BLaER1 (cell line): ENCODE data around the gene CHCHD1.
"Not testable (repeated sequence)": the region's sequence is repeated elsewhere in the genome, so short reads cannot be mapped to it uniquely, and the experiment has no call there.

Experiments used
- H3K27ac ChIP-seq: shearing (Covaris generic); formaldehyde crosslinking; 2 replicates; pipeline ENCODE4 v1.8.1; 2022
- H3K27me3 ChIP-seq: shearing (Covaris generic); formaldehyde crosslinking; 2 replicates; pipeline ENCODE4 v1.8.1; 2022
- H3K36me3 ChIP-seq: shearing (Covaris generic); formaldehyde crosslinking; 2 replicates; pipeline ENCODE4 v1.8.1; 2022
- H3K4me1 ChIP-seq: shearing (Covaris generic); formaldehyde crosslinking; 2 replicates; pipeline ENCODE4 v1.8.1; 2022
- H3K4me2 ChIP-seq: shearing (Covaris generic); formaldehyde crosslinking; 2 replicates; pipeline ENCODE4 v1.8.1; 2022
- H3K4me3 ChIP-seq: shearing (Covaris generic); formaldehyde crosslinking; 2 replicates; pipeline ENCODE4 v1.8.1; 2022
- H3K9ac ChIP-seq: shearing (Covaris generic); formaldehyde crosslinking; 2 replicates; pipeline ENCODE4 v1.8.1; 2022
- H3K9me3 ChIP-seq: shearing (Covaris generic); formaldehyde crosslinking; 2 replicates; pipeline ENCODE4 v1.8.1; 2022
- H4K20me1 ChIP-seq: shearing (Covaris generic); formaldehyde crosslinking; 2 replicates; pipeline ENCODE4 v1.8.1; 2022
- Cebpa-rat ChIP-seq: shearing (Covaris generic); IDR thresholded peaks from 2 replicates; pipeline ENCODE4 v1.8.1; 2022

CHCHD1 gene

DNA sequence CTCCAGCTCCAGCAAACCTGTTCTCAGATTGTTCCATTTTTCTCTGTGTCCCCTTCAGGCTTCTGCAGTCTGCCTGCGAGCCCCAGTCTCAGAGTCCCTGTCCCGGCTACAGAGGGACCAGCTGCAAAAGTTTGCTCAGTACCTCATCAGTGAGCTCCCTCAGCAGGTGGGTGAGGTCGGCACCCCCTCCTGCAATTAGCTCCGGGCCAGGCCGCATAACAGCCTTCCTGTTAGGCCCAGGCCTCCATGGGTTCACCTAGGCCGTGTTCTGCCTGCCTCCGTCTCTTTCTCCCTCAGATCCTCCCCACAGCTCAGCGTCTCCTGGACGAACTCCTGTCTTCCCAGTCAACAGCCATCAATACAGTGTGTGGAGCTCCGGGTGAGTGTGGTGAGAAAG, 7.8 kb downstream of the CHCHD1 start:
- TF ChIP-seq Cebpa-rat: no peak
- Histone ChIP-seq H3K9ac (no peak overlapping the region), H3K4me2 (no peak overlapping the region), H3K4me3 (no peak overlapping the region), H3K27ac (no peak overlapping the region), H3K36me3 (peaks cover 63% of the 10 kb centered on the region), H3K4me1 (peaks cover 21% of the 10 kb centered on the region), H3K9me3 (no peaks in the 10 kb centered on the region), H4K20me1 (peaks cover 32% of the 10 kb centered on the region), H3K27me3 (no peaks in the 10 kb centered on the region)

DNA sequence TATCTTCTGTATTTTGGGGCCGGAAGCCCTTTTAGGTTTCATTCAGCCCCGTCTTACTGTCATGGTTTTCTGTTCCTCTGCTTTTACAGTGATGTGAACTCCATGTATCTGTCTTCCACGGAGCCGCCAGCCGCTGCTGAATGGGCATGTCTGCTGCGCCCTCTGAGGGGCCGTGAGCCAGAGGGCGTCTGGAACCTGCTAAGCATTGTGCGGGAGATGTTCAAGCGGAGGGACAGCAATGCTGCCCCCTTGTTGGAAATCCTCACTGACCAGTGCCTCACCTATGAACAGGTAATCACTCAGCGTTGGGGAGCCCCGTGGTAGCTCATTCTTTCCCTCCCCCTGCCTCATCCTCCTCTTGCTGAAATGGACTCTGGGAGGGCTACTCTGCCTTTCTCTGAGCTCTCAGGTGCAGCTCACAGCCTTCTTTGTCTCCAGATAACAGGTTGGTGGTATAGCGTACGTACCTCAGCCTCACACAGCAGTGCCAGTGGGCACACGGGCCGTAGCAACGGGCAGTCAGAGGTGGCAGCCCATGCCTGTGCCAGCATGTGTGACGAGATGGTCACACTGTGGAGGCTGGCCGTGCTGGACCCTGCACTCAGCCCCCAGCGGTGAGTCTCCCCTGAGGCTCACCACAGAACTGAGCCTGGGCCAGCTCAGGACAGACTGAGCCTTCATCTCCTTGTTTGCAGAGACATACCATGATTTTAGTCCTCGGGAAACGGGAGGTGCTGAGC, 9.2 kb downstream of the CHCHD1 start:
- no peaks in the 10 kb centered on the region for H3K9me3 ChIP-seq
- H3K4me3 ChIP-seq: no peak overlapping the region
- peaks cover 17% of the 10 kb centered on the region for H3K4me1 ChIP-seq
- no peak overlapping the region for H3K9ac ChIP-seq
- peaks cover 77% of the 10 kb centered on the region for H3K36me3 ChIP-seq
- H4K20me1 ChIP-seq: peaks cover 26% of the 10 kb centered on the region
- no peak overlapping the region for H3K27ac ChIP-seq
- H3K4me2 ChIP-seq: no peak overlapping the region
- H3K27me3 ChIP-seq: no peaks in the 10 kb centered on the region
- TF ChIP-seq Cebpa-rat: no peak

DNA sequence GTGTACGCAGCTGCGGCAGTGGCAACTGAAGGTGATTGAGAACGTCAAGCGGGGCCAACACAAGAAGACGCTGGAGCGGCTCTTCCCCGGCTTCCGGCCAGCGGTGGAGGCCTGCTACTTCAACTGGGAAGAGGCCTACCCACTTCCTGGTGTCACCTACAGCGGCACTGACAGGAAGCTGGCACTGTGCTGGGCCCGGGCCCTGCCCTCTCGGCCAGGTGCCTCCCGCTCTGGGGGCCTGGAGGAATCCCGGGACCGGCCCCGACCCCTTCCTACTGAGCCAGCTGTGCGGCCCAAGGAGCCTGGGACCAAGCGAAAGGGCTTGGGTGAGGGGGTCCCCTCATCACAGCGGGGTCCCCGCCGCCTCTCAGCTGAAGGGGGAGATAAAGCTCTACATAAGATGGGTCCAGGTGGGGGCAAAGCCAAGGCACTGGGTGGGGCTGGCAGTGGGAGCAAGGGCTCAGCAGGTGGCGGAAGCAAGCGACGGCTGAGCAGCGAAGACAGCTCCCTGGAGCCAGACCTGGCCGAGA, 10.1 kb downstream of the CHCHD1 start:
- H3K27me3 ChIP-seq: no peaks in the 10 kb centered on the region
- no peak overlapping the region for H3K4me3 ChIP-seq
- no peak overlapping the region for H3K27ac ChIP-seq
- no peak for TF ChIP-seq Cebpa-rat
- H4K20me1 ChIP-seq: peaks cover 17% of the 10 kb centered on the region
- peaks cover 10% of the 10 kb centered on the region for H3K4me1 ChIP-seq
- H3K9ac ChIP-seq: no peak overlapping the region
- H3K9me3 ChIP-seq: no peaks in the 10 kb centered on the region
- no peak overlapping the region for H3K4me2 ChIP-seq
- peaks cover 86% of the 10 kb centered on the region for H3K36me3 ChIP-seq

DNA sequence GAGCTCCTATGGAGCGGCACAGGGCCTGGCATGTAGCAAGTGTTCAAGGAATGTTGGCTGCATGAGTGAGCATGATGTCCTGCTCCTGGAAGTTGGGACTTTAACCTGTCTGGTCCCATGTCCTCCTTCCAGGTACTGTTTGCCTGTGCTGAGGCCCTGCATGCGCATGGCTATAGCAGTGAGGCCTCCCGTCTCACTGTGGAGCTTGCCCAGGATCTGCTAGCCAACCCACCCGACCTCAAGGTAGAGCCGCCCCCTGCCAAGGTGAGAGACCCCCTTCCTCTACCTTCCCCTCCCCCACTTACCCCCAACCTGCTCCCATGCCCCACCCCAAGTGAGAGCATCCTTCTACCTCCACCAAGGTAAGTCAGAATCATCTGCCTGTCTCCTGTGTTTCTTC, 11.6 kb downstream of the CHCHD1 start:
- Histone ChIP-seq H3K36me3 (peaks cover 99% of the 10 kb centered on the region), H4K20me1 (peaks cover 2% of the 10 kb centered on the region), H3K9me3 (no peaks in the 10 kb centered on the region), H3K4me1 (no peaks in the 10 kb centered on the region), H3K4me2 (no peak overlapping the region), H3K27me3 (no peaks in the 10 kb centered on the region), H3K4me3 (no peak overlapping the region), H3K9ac (no peak overlapping the region), H3K27ac (no peak overlapping the region)
- TF ChIP-seq Cebpa-rat: no peak

DNA sequence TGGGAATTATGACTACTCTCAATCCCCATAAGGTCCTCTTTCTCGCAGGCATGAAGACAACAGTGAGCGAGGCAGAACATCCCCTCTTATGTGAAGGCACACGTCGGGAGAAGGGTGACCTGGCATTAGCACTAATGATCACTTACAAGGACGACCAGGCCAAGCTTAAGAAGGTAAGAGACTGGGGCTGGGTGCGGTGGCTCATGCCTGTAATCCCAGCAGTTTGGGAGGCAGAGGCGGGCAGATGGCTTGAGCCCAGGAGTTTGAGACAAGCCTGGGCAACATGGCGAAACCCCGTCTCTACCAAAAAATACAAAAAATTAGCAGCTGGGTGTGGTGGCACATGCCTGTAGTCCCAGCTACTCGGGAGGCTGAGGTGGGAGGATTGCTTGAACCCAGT, 13.6 kb downstream of the CHCHD1 start:
- H3K4me2 ChIP-seq, H4K20me1 ChIP-seq, H3K4me3 ChIP-seq, H3K9ac ChIP-seq, H3K4me1 ChIP-seq, H3K27me3 ChIP-seq, H3K9me3 ChIP-seq, H3K27ac ChIP-seq: not testable (repeated sequence)
- H3K36me3 ChIP-seq: peaks cover 100% of the 10 kb centered on the region

GRCh38 chr10:73796035-73796434, 14.2 kb downstream of the CHCHD1 start:
- H3K27me3 ChIP-seq: not testable (repeated sequence)

DNA sequence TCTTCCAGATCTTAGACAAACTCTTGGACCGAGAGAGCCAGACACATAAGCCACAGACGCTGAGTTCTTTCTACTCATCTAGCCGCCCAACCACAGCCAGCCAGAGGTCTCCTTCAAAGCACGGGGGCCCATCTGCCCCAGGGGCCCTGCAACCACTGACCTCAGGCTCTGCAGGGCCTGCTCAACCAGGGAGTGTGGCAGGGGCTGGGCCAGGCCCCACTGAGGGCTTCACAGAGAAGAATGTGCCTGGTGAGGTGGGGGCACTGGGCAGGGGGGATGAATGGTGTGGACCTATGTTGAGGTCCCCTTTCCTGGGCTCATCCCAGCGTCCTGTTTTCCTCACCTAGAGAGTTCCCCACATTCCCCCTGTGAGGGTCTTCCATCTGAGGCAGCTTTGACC, 14.9 kb downstream of the CHCHD1 start:
- Histone ChIP-seq H3K27me3 (no peaks in the 10 kb centered on the region), H3K27ac (no peak overlapping the region), H3K4me2 (no peak overlapping the region), H3K4me1 (no peaks in the 10 kb centered on the region), H3K9ac (no peak overlapping the region), H3K9me3 (no peaks in the 10 kb centered on the region), H3K36me3 (peaks cover 98% of the 10 kb centered on the region), H4K20me1 (no peaks in the 10 kb centered on the region), H3K4me3 (no peak overlapping the region)
- TF ChIP-seq Cebpa-rat: no peak

More at GRCh38 chr10:73796035-73796434, 14.2 kb downstream of the CHCHD1 start:
- not testable (repeated sequence) for H3K4me1 ChIP-seq, H3K9me3 ChIP-seq, H3K4me3 ChIP-seq, H3K27ac ChIP-seq, H4K20me1 ChIP-seq, H3K4me2 ChIP-seq, H3K9ac ChIP-seq
- peaks cover 98% of the 10 kb centered on the region for H3K36me3 ChIP-seq

- no peak overlapping the region for H3K4me2 ChIP-seq
- H3K27ac ChIP-seq: no peak overlapping the region
- no peaks in the 10 kb centered on the region for H3K4me1 ChIP-seq
- no peak overlapping the region for H3K4me3 ChIP-seq
- TF ChIP-seq Cebpa-rat: no peak
- peaks cover 98% of the 10 kb centered on the region for H3K36me3 ChIP-seq
- no peaks in the 10 kb centered on the region for H4K20me1 ChIP-seq
- H3K9me3 ChIP-seq: no peaks in the 10 kb centered on the region
- no peak overlapping the region for H3K9ac ChIP-seq
- no peaks in the 10 kb centered on the region for H3K27me3 ChIP-seq
Observed at GRCh38 chr10:73797324-73798025, 15.6 kb downstream of the CHCHD1 start.

GRCh38 chr10:73798087-73798486, 16.2 kb downstream of the CHCHD1 start:
- Histone ChIP-seq H3K4me1 (no peaks in the 10 kb centered on the region), H3K36me3 (peaks cover 98% of the 10 kb centered on the region), H3K9me3 (no peaks in the 10 kb centered on the region), H3K4me2 (no peak overlapping the region), H3K9ac (no peak overlapping the region), H3K27ac (no peak overlapping the region), H3K4me3 (no peak overlapping the region), H3K27me3 (no peaks in the 10 kb centered on the region), H4K20me1 (no peaks in the 10 kb centered on the region)
- TF ChIP-seq Cebpa-rat: no peak

GRCh38 chr10:73798927-73799560, 17.2 kb downstream of the CHCHD1 start:
- Histone ChIP-seq H3K36me3 (peaks cover 98% of the 10 kb centered on the region), H3K4me1 (peaks cover 5% of the 10 kb centered on the region), H3K27ac (no peak overlapping the region), H3K9ac (no peak overlapping the region), H3K4me2 (no peak overlapping the region), H3K9me3 (no peaks in the 10 kb centered on the region), H4K20me1 (no peaks in the 10 kb centered on the region), H3K4me3 (no peak overlapping the region), H3K27me3 (no peaks in the 10 kb centered on the region)
- no peak for TF ChIP-seq Cebpa-rat
